Endothelial cell of umbilical vein (primary cell): ENCODE data around the gene RABL3. TPM values are rescaled to one million over a fixed set of nuclear protein-coding genes. Genes with fewer than 3 reads are reported as not detected.

Experiments used
- BruUV-seq: library from RNA; stranded (reverse); fragments of 400-500 nt; replicated peaks from 2 replicates; lab custom pipeline; 2021; lab: Mats Ljungman, UMichigan
- CTCF ChIA-PET: fragments of 300-600, 350-600 bp; sonication (Branson Sonifier 250); formaldehyde crosslinking; loops from one replicate; lab custom pipeline; 2021; ENCODE audit warnings: antibody characterized with exemption, inconsistent platforms; lab: Charles Lee
- POLR2A ChIA-PET: fragments of 300-600, 350-600 bp; sonication (Branson Sonifier 250); formaldehyde crosslinking; loops from one replicate; lab custom pipeline; 2021; ENCODE audit warnings: antibody characterized with exemption, inconsistent platforms; lab: Charles Lee
- DNase-seq: peaks from one replicate; pipeline ENCODE4 v3.0.0-alpha.2; 2011; ENCODE audit warnings: low read depth, low spot score
- FAIRE-seq: peaks from 2 replicates; lab custom pipeline; 2011; peaks lifted over from hg19 to GRCh38; lab: Jason Lieb, UNC
- H2AFZ ChIP-seq: 2 replicates; pipeline ENCODE4 v1.6.0; 2012; ENCODE audit warnings: low read depth, low read length, control low read depth, inconsistent platforms
- H3K27ac ChIP-seq: 2 replicates; pipeline ENCODE4 v1.5.1; 2011; ENCODE audit warnings: low read depth, mild to moderate bottlenecking, control low read depth, low read length, moderate library complexity; ENCODE audit not compliant: insufficient read depth
- H3K27me3 ChIP-seq, 2 experiments: 2 replicates each; pipeline versions ENCODE4 v1.6.0 to v1.6.1; 2011; ENCODE audit warnings: low read length in 2 of 2, mixed read lengths in 1 of 2; ENCODE audit not compliant: control insufficient read depth in 2 of 2, insufficient read depth in 2 of 2
- H3K36me3 ChIP-seq, 2 experiments: 2 replicates in 1 of 2; 3 replicates in 1 of 2; pipeline ENCODE4 v1.5.1; 2011; ENCODE audit warnings: low read length in 2 of 2, mild to moderate bottlenecking in 1 of 2, moderate library complexity in 1 of 2; ENCODE audit not compliant: control insufficient read depth in 2 of 2, insufficient read depth in 2 of 2; ENCODE audit errors: extremely low read depth in 1 of 2
- H3K4me1 ChIP-seq: 3 replicates; pipeline ENCODE4 v1.5.1; 2011; ENCODE audit warnings: mild to moderate bottlenecking, low read length; ENCODE audit not compliant: control insufficient read depth, insufficient read depth; ENCODE audit errors: extremely low read depth
- H3K4me2 ChIP-seq: 2 replicates; pipeline ENCODE4 v1.6.1; 2011; ENCODE audit warnings: low read length, control low read depth, mixed read lengths; ENCODE audit not compliant: insufficient read depth
- H3K4me3 ChIP-seq, 3 experiments: fragments of 200-600 bp in 1 of 3; sonication (generic), shearing (Covaris generic) in 1 of 3; replicated peaks in 1 of 3; 2 replicates each; pipeline ENCODE4 v1.5.1; 2011 to 2016; ENCODE audit warnings: control low read depth in 3 of 3, low read length in 3 of 3, mild to moderate bottlenecking in 2 of 3, inconsistent platforms in 1 of 3, low read depth in 1 of 3, moderate library complexity in 1 of 3; ENCODE audit not compliant: insufficient read depth in 1 of 3
- H3K79me2 ChIP-seq: 2 replicates; pipeline ENCODE4 v1.6.0; 2012; ENCODE audit warnings: low read length, inconsistent platforms; ENCODE audit not compliant: control insufficient read depth, insufficient read depth
- H3K9ac ChIP-seq: replicated peaks from 2 replicates; pipeline ENCODE3; 2011; ENCODE audit warnings: low read length, control low read depth; ENCODE audit not compliant: insufficient read depth; ENCODE audit errors: extremely low read depth
- H3K9me1 ChIP-seq: replicated peaks from 3 replicates; pipeline ENCODE4 v1.6.0; 2011; ENCODE audit warnings: mild to moderate bottlenecking, low read length; ENCODE audit not compliant: control insufficient read depth, insufficient read depth; ENCODE audit errors: extremely low read depth
- H3K9me3 ChIP-seq: replicated peaks from 2 replicates; pipeline ENCODE4 v1.5.1; 2012; ENCODE audit warnings: low read length, inconsistent platforms; ENCODE audit not compliant: control insufficient read depth, insufficient read depth
- H4K20me1 ChIP-seq: replicated peaks from 2 replicates; pipeline ENCODE3; 2011; ENCODE audit warnings: mild to moderate bottlenecking, low read length; ENCODE audit not compliant: control insufficient read depth, insufficient read depth; ENCODE audit errors: extremely low read depth
- FOS ChIP-seq: IDR thresholded peaks from 2 replicates; pipeline ENCODE4 v1.6.1; 2011; ENCODE audit warnings: mild to moderate bottlenecking, low read length, moderate library complexity, borderline replicate concordance; ENCODE audit not compliant: insufficient read depth
- GATA2 ChIP-seq: IDR thresholded peaks from 2 replicates; pipeline ENCODE4 v1.7.0; 2011; ENCODE audit warnings: low read depth, mild to moderate bottlenecking, moderate library complexity, mixed read lengths, low read length; ENCODE audit not compliant: insufficient read length, insufficient read depth
- JUN ChIP-seq: IDR thresholded peaks from 2 replicates; pipeline ENCODE4 v1.6.1; 2011; ENCODE audit warnings: borderline replicate concordance, low read depth; ENCODE audit not compliant: insufficient read length, insufficient read depth
- POLR2A ChIP-seq: IDR thresholded peaks from 2 replicates; pipeline ENCODE4 v1.6.1; 2012; ENCODE audit warnings: low read depth, mild to moderate bottlenecking, control low read depth, low read length
- POLR2AphosphoS5 ChIP-seq: IDR thresholded peaks from 2 replicates; pipeline ENCODE4 v1.6.1; 2012; ENCODE audit warnings: low read depth, mild to moderate bottlenecking, control low read depth, low read length, moderate library complexity; ENCODE audit not compliant: insufficient read depth
- dilution Hi-C: fragments of 300-500 bp; cut with MboI; formaldehyde crosslinking; loops from one replicate; pipeline ENCODE4 v1.15.0; 2019; ENCODE audit warnings: low sequenced_read_pairs; ENCODE audit not compliant: extremely low pct_ligation_motif_present
- intact Hi-C: fragments of 100-400 bp; cut with micrococcal nuclease; formaldehyde crosslinking; loops from one replicate; pipeline ENCODE4 v1.10.0; 2022
- polyA plus RNA-seq, 4 experiments: library from polyadenylated mRNA; depleted of rRNA in 3 of 4; stranded (reverse) in 3 of 4; unstranded in 1 of 4; fragments of >200 nt; gene quantifications; 2 replicates each; pipeline versions ENCODE4 v1.2.1 to v1.2.3, GENCODE V29; 2011 to 2012; ENCODE audit warnings: missing spikeins in 1 of 4
- total RNA-seq: library from RNA; stranded (reverse); gene quantifications from 2 replicates; pipeline ENCODE4 v1.2.3, GENCODE V29; 2021
- TF ChIP-seq, protein P1 (sequence below): IDR thresholded peaks from 2 replicates; pipeline ENCODE4 v1.6.1; 2011; ENCODE audit not compliant: insufficient read depth, insufficient read length
- TF ChIP-seq, protein P2 (sequence below), 2 donors: IDR thresholded peaks; 1 replicate in 1 of 2; 2 replicates in 1 of 2; pipeline ENCODE4 v1.5.1; 2011; ENCODE audit warnings: low read length in 2 of 2, mild to moderate bottlenecking in 2 of 2, moderate library complexity in 2 of 2, control low read depth in 1 of 2, inconsistent platforms in 1 of 2, low read depth in 1 of 2; ENCODE audit not compliant: insufficient read depth in 1 of 2; ENCODE audit errors: extremely low read depth in 1 of 2

Gene RABL3
- total and polyA plus RNA-seq, 2 donors (not counting 3 experiments of a cell fraction or from before 2014, with no cell fraction given): 4.3 to 24.9 TPM

DNA sequence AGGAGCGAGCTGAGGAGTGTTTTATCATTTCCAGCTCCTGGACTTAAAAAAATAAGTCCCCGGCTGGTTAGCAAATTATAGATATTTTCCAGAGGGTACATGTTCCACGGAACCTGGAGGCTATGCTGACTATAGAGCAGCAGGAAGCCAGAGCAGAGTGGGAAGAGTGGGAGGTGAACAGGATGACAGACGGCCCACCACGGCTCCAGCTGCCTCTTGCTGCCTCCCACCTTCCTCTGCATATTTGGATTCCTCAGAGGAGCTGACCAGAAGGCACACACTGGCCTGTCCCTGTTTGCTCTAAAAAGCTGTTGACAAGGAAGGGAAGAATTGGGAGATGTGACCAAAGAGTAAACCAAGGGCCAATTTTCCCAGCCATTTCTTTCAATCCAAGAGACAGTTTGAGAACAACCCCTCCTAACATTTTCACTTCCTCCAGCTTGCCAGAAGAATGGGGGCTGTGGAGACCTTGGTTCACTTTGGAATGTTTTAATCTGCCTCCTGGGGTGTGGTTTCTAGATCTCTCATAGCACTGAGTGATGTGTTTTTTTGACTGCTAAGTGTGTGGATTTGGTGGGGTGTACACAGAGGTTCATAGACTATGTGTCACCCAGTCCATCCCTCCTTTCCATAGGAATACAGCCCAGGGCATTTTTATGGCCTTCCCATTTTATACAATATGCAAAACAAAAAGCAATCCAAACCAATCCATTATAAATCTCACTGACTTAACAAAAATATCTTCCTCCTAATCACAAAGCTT, 97.1 kb downstream of the RABL3 start:
- no peak overlapping the region for H3K9ac ChIP-seq
- H3K4me3 ChIP-seq: no peak overlapping the region
- no peak for FAIRE-seq
- no peaks in the 10 kb centered on the region for H3K9me1 ChIP-seq
- H3K4me2 ChIP-seq: no peak overlapping the region
- no peak for DNase-seq
- ChIA-PET CTCF (interaction anchor here (1.1 kb wide), 1 partner anchor 150 kb away, joined by 3 read pairs; no protein-coding TSS in a partner anchor), POLR2A (no interaction called here)
- no peaks in the 10 kb centered on the region for H3K27me3 ChIP-seq
- no TSS peak for BruUV-seq
- dilution Hi-C loops: no loop called here
- H2AFZ ChIP-seq: peak overlapping the region; percentile 58
- intact Hi-C loops: no loop called here
- no peaks in the 10 kb centered on the region for H3K79me2 ChIP-seq
- H4K20me1 ChIP-seq: no peaks in the 10 kb centered on the region
- peaks cover 9% of the 10 kb centered on the region for H3K4me1 ChIP-seq
- H3K9me3 ChIP-seq: no peaks in the 10 kb centered on the region
- H3K36me3 ChIP-seq: no peaks in the 10 kb centered on the region
- no peak overlapping the region for H3K27ac ChIP-seq
- no peak for TF ChIP-seq JUN
- TF ChIP-seq POLR2AphosphoS5: no peak
- TF ChIP-seq GATA2: no peak

DNA sequence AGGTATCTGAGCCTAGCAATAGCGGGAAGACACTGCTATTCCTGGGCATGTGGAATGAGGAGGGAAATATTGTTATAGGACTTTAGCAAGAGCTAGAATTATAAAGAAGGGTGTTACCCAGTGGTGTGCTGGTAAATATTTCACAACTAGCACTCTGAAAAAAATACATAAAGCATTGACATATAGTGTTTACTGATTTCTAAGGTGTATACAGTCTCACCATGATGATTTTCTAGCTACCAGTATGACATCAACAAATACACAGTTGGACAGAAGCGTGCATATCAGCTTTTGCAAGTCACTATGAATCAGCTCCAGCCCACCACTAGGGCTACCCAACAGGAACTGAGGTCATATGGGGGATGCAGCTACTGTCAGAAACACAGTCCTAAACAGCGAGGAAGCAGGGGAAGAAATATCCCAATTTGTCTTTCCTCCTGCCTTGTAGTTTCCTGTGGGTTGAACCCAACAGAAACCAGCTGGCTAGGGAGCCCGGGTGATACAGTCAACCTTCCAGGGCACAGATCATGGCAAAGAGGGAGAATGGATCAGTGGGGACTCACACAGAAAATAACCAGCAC, 99.9 kb downstream of the RABL3 start:
- FAIRE-seq: peak; percentile 86

More for the DNA sequence above, 99.9 kb downstream of the RABL3 start:
- peak overlapping the region; percentile 54 for H3K27ac ChIP-seq
- ChIA-PET CTCF (interaction anchor here (0.9 to 1.7 kb wide), 6 partner anchors 11 to 152 kb away, joined by 3 to 9 read pairs (median 4); no protein-coding TSS in a partner anchor), POLR2A (interaction anchor here (1.1 kb wide), 1 partner anchor 100 kb away, joined by 3 read pairs; the partner anchor contains the start of genes GTF2E1 and RABL3)
- H3K27me3 ChIP-seq: no peaks in the 10 kb centered on the region
- TF ChIP-seq FOS (peak; percentile 87), JUN (peak; percentile 34), POLR2A (no peak), POLR2AphosphoS5 (peak; percentile 32)
- TF ChIP-seq, protein P1, sequence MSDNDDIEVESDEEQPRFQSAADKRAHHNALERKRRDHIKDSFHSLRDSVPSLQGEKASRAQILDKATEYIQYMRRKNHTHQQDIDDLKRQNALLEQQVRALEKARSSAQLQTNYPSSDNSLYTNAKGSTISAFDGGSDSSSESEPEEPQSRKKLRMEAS: no peak
- TF ChIP-seq, protein P2, sequence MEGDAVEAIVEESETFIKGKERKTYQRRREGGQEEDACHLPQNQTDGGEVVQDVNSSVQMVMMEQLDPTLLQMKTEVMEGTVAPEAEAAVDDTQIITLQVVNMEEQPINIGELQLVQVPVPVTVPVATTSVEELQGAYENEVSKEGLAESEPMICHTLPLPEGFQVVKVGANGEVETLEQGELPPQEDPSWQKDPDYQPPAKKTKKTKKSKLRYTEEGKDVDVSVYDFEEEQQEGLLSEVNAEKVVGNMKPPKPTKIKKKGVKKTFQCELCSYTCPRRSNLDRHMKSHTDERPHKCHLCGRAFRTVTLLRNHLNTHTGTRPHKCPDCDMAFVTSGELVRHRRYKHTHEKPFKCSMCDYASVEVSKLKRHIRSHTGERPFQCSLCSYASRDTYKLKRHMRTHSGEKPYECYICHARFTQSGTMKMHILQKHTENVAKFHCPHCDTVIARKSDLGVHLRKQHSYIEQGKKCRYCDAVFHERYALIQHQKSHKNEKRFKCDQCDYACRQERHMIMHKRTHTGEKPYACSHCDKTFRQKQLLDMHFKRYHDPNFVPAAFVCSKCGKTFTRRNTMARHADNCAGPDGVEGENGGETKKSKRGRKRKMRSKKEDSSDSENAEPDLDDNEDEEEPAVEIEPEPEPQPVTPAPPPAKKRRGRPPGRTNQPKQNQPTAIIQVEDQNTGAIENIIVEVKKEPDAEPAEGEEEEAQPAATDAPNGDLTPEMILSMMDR (IDR thresholded peaks at IDR 0.05; ENCODE audit: extremely low read depth in 1 of 2, insufficient read depth in 1 of 2, low read depth in 1 of 2, low read length in 2 of 2): peak in 1 of 2 donors; percentile 3
- H3K4me2 ChIP-seq: peak overlapping the region; percentile 57
- no peaks in the 10 kb centered on the region for H3K36me3 ChIP-seq
- DNase-seq: peak; percentile 40
- no peaks in the 10 kb centered on the region for H3K79me2 ChIP-seq
- peak overlapping the region; percentile 14 for H3K9ac ChIP-seq
- H3K4me3 ChIP-seq: no peak overlapping the region
- BruUV-seq: no TSS peak
- intact Hi-C loops (loop anchor here (2.0 to 5.0 kb wide), 2 partner anchors 36 to 265 kb away; partner anchors contain the start of gene STXBP5L), dilution Hi-C loops (no loop called here)
- no peaks in the 10 kb centered on the region for H3K9me1 ChIP-seq
- H4K20me1 ChIP-seq: no peaks in the 10 kb centered on the region
- no peaks in the 10 kb centered on the region for H3K9me3 ChIP-seq
- peak overlapping the region; percentile 92 for H2AFZ ChIP-seq
- peaks cover 9% of the 10 kb centered on the region for H3K4me1 ChIP-seq
